Tibial artery (tissue), 4 donors: ENCODE results near the gene RBMS2.

Experiments used
- DNase-seq, 2 donors: peaks; one replicate each; pipeline ENCODE4 v3.0.0-alpha.2; 2019
- H3K27ac ChIP-seq, 2 donors: fragments of 200-600 bp; sonication (generic) in 1 of 2; 1 replicate in 1 of 2; 2 replicates in 1 of 2; pipeline ENCODE4 v1.5.1; 2018 to 2019; ENCODE audit warnings: mild to moderate bottlenecking in 1 of 2
- H3K27me3 ChIP-seq, 2 donors: fragments of 200-600 bp; sonication (generic) in 1 of 2; one replicate each; pipeline versions ENCODE4 v1.5.1 to v1.6.0; 2016 to 2019
- H3K36me3 ChIP-seq, 3 donors: fragments of 200-600 bp; sonication (generic) in 2 of 3; one replicate each; pipeline ENCODE4 v1.5.1; 2016 to 2019; ENCODE audit warnings: mild to moderate bottlenecking in 2 of 3
- H3K4me1 ChIP-seq, 4 donors: fragments of 200-600 bp; sonication (generic) in 2 of 4; 1 replicate in 3 of 4; 2 replicates in 1 of 4; pipeline ENCODE4 v1.5.1; 2016 to 2019
- H3K4me3 ChIP-seq, 2 donors: fragments of 200-600 bp; sonication (generic) in 1 of 2; 1 replicate in 1 of 2; 2 replicates in 1 of 2; pipeline ENCODE4 v1.5.1; 2018 to 2019; ENCODE audit warnings: mild to moderate bottlenecking in 2 of 2
- H3K9me3 ChIP-seq, 3 donors: fragments of 200-600 bp; sonication (generic) in 1 of 3; one replicate each; pipeline ENCODE4 v1.5.1; 2016 to 2019
- CTCF ChIP-seq, 2 experiments: fragments of 200-600 bp in 1 of 2; fragments of 450-650 bp in 1 of 2; IDR thresholded peaks; one replicate each; pipeline ENCODE4 v1.5.1; 2017 to 2019; ENCODE audit warnings: antibody characterized with exemption in 2 of 2, mild to moderate bottlenecking in 1 of 2, moderate library complexity in 1 of 2
- intact Hi-C: fragments of 100-400 bp; cut with DNase I; formaldehyde crosslinking; loops from one replicate; pipeline ENCODE4 v1.15.0; 2023; ENCODE audit warnings: low total_unique reads

Gene RBMS2

GRCh38 chr12:56537546-56537945 lies 15.9 kb downstream of the RBMS2 start:
- H3K4me3 ChIP-seq: no peak overlapping the region
- H3K27ac ChIP-seq: no peak overlapping the region
- no peak for TF ChIP-seq CTCF (IDR thresholded peaks at IDR 0.05)
- no peaks in the 10 kb centered on the region for H3K9me3 ChIP-seq
- H3K4me1 ChIP-seq: peaks cover 0 to 18% (median 4%) of the 10 kb centered on the region in 4 donors
- peaks cover 0 to 8% (median 5%) of the 10 kb centered on the region in 3 donors for H3K36me3 ChIP-seq
- no peaks in the 10 kb centered on the region for H3K27me3 ChIP-seq
- DNase-seq: no peak
- intact Hi-C loops: no loop called here

GRCh38 chr12:56541631-56542030 lies 20.0 kb downstream of the RBMS2 start:
- DNase-seq: no peak
- H3K27ac ChIP-seq: no peak overlapping the region
- no peaks in the 10 kb centered on the region for H3K27me3 ChIP-seq
- H3K4me3 ChIP-seq: no peak overlapping the region
- intact Hi-C loops: no loop called here
- H3K36me3 ChIP-seq: peaks cover 0 to 24% (median 9%) of the 10 kb centered on the region in 3 donors
- no peak for TF ChIP-seq CTCF (IDR thresholded peaks at IDR 0.05)
- H3K9me3 ChIP-seq: no peaks in the 10 kb centered on the region
- peaks cover 0 to 17% (median 4%) of the 10 kb centered on the region in 4 donors for H3K4me1 ChIP-seq

GRCh38 chr12:56542164-56542563 lies 20.5 kb downstream of the RBMS2 start:
- intact Hi-C loops: no loop called here
- no peak overlapping the region for H3K4me3 ChIP-seq
- no peaks in the 10 kb centered on the region for H3K27me3 ChIP-seq
- no peak for TF ChIP-seq CTCF (IDR thresholded peaks at IDR 0.05)
- H3K4me1 ChIP-seq: peaks cover 0 to 14% (median 2%) of the 10 kb centered on the region in 4 donors
- H3K36me3 ChIP-seq: peaks cover 0 to 24% (median 9%) of the 10 kb centered on the region in 3 donors
- no peak overlapping the region for H3K27ac ChIP-seq
- no peak for DNase-seq
- no peaks in the 10 kb centered on the region for H3K9me3 ChIP-seq

- Histone ChIP-seq H3K36me3 (peaks cover 0 to 23% (median 9%) of the 10 kb centered on the region in 3 donors), H3K27ac (no peak overlapping the region), H3K27me3 (no peaks in the 10 kb centered on the region), H3K9me3 (no peaks in the 10 kb centered on the region), H3K4me3 (no peak overlapping the region), H3K4me1 (peaks cover 0 to 3% (median 0%) of the 10 kb centered on the region in 4 donors)
- intact Hi-C loops: no loop called here
- no peak for TF ChIP-seq CTCF (IDR thresholded peaks at IDR 0.05)
- DNase-seq: no peak
Observed at GRCh38 chr12:56545023-56545604, 23.5 kb downstream of the RBMS2 start.

- H3K9me3 ChIP-seq: no peaks in the 10 kb centered on the region
- H3K27ac ChIP-seq: no peak overlapping the region
- DNase-seq: no peak
- intact Hi-C loops: no loop called here
- H3K36me3 ChIP-seq: peaks cover 0 to 17% (median 4%) of the 10 kb centered on the region in 3 donors
- no peaks in the 10 kb centered on the region for H3K27me3 ChIP-seq
- peaks cover 0 to 3% (median 0%) of the 10 kb centered on the region in 4 donors for H3K4me1 ChIP-seq
- H3K4me3 ChIP-seq: no peak overlapping the region
- TF ChIP-seq CTCF (IDR thresholded peaks at IDR 0.05): no peak
Observed at GRCh38 chr12:56546680-56547079, 25.1 kb downstream of the RBMS2 start.
